HUES64 (cell line): ENCODE results near the gene CCDC89.

ENCODE experiments used
- H3K27ac ChIP-seq: 2 replicates; pipeline ENCODE4 v1.7.0; 2013; ENCODE audit warnings: low read depth, low read length, inconsistent platforms
- H3K27me3 ChIP-seq: 2 replicates; pipeline ENCODE4 v1.6.1; 2013; ENCODE audit warnings: mild to moderate bottlenecking, low read length; ENCODE audit not compliant: insufficient read depth
- H3K36me3 ChIP-seq: 2 replicates; pipeline ENCODE4 v1.6.1; 2013; ENCODE audit warnings: mild to moderate bottlenecking, low read length; ENCODE audit not compliant: insufficient read depth
- H3K4me1 ChIP-seq: 2 replicates; pipeline ENCODE4 v1.6.1; 2013; ENCODE audit warnings: mild to moderate bottlenecking, low read length, moderate library complexity; ENCODE audit not compliant: insufficient read depth
- H3K4me3 ChIP-seq: 2 replicates; pipeline ENCODE4 v1.5.1; 2013; ENCODE audit warnings: mild to moderate bottlenecking, low read length, moderate library complexity
- H3K9ac ChIP-seq: 2 replicates; pipeline ENCODE4 v1.6.1; 2013; ENCODE audit warnings: mild to moderate bottlenecking, low read depth, low read length
- H3K9me3 ChIP-seq: 2 replicates; pipeline ENCODE4 v1.6.1; 2013; ENCODE audit warnings: low read depth, low read length; ENCODE audit not compliant: insufficient read depth
- WGBS: fragments of 150-250, 120-280 bp; methylation state at CpG from one replicate; pipeline ENCODE4 v1.1.7; 2013; ENCODE audit warnings: missing lambda C conversion rate; 5-methylcytosine and 5-hydroxymethylcytosine counted together

Gene CCDC89

DNA sequence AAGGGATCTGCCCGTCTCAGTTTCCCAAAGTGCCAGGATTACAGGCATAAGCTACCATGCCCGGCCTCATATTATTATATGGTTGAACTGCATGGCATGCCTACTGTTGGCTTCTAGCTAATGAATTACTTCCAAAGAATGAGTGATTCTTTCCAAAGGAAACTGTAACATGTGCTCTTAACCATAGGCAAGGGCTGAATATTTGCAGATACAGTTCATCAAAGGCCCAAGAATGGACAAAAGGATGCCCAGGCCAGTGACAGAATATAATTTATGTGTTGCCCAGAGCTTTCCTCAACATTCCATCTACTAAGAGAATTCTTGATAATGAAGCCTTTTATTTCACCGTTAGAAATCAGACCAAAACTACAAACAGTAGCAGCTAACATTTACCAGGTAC, 27.0 kb upstream of the CCDC89 start:
- no peaks in the 10 kb centered on the region for H3K9me3 ChIP-seq
- H3K4me3 ChIP-seq, result no peak overlapping the region
- no peak overlapping the region for H3K27ac ChIP-seq
- peaks cover 19% of the 10 kb centered on the region for H3K4me1 ChIP-seq
- no peaks in the 10 kb centered on the region for H3K27me3 ChIP-seq
- no peaks in the 10 kb centered on the region for H3K36me3 ChIP-seq
- H3K9ac ChIP-seq, result no peak overlapping the region
- WGBS, result 97% methylated on average over 3 of the region's 3 CpGs

DNA sequence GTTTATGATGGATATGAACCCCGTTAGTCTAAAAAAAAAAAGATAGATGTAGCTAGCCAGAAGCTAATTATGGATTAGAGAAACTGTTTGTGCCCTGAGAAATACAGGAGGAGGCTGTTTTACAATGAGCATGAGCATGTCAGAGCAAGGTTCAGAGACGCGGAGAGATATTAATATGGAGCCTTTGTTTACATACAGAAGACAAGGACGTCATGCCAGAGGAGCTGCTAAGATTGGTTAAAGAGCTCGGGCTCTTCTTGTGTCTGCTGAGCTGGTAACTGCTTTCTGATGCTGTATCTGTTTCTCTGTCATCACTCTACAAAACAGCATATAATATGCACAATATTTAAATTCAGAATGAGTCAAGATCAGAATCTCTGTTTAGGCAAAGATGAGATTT, 24.9 kb upstream of the CCDC89 start:
- H3K27me3 ChIP-seq, result no peaks in the 10 kb centered on the region
- no peaks in the 10 kb centered on the region for H3K9me3 ChIP-seq
- H3K36me3 ChIP-seq, result no peaks in the 10 kb centered on the region
- no peak overlapping the region for H3K9ac ChIP-seq
- H3K4me3 ChIP-seq, result no peak overlapping the region
- 86% methylated on average over 5 of the region's 5 CpGs for WGBS
- H3K4me1 ChIP-seq, result peaks cover 5% of the 10 kb centered on the region; the same call in 1 of the 2 replicates
- no peak overlapping the region for H3K27ac ChIP-seq

DNA sequence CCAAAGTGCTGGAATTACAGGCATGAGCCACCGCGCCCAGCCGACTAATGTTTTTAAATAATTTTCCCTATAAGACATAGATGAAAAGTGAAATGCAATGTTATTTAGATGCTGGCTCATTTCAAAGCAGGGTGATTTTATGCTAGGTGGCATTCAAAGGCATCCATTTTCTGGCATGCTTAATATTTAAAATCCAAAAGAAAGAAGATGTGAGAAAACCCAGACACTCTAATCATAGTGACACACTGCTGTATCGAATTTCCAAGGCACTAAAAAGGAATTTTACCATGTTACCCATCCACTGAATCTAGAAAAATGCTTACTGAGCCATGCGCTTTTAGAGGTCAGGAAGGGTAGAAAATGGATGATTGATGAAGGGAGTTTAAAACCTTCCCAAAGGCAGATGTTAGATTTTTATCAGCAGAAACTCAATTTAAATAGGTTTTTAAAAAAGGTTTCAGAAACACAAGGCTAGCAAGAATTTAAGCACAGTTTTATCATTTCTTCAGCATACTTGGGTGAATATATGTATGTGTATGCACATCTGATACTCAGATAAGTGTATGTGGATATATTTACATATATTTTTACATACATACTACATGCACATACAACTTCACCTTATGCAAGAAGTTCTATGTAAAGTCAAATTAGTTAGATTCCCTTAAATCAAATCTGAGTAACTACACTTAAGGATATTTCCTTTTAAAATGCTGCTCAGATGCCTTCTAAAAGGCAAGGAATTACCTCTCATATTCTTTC, 24.1 kb upstream of the CCDC89 start:
- H3K4me3 ChIP-seq, result no peak overlapping the region
- H3K36me3 ChIP-seq, result no peaks in the 10 kb centered on the region
- H3K9ac ChIP-seq, result no peak overlapping the region
- H3K27ac ChIP-seq, result no peak overlapping the region
- no peaks in the 10 kb centered on the region for H3K9me3 ChIP-seq
- 93% methylated on average over 3 of the region's 5 CpGs for WGBS
- H3K4me1 ChIP-seq, result no peaks in the 10 kb centered on the region
- H3K27me3 ChIP-seq, result no peaks in the 10 kb centered on the region

DNA sequence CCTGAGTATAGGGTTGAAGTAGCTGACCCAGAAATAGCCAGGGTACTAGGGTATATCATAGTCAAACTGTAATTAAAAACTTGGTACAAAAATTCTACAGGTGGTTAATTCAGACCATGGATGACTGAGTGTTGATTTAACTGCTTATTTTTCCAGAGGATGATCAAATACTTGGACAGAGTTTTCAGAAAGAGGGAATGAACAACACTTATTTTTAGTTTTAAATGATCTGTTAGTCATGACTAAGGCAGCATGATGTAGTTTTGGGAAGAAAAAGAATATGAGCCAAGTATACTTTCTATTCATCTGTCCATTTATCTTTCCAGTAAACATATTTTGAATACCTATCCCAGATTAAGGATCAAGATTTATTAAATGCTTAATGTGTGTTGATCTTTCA, 19.8 kb upstream of the CCDC89 start:
- Histone ChIP-seq H3K4me1 (no peaks in the 10 kb centered on the region), H3K27ac (no peak overlapping the region), H3K9ac (no peak overlapping the region), H3K36me3 (no peaks in the 10 kb centered on the region), H3K4me3 (no peak overlapping the region), H3K27me3 (no peaks in the 10 kb centered on the region), H3K9me3 (no peaks in the 10 kb centered on the region)

DNA sequence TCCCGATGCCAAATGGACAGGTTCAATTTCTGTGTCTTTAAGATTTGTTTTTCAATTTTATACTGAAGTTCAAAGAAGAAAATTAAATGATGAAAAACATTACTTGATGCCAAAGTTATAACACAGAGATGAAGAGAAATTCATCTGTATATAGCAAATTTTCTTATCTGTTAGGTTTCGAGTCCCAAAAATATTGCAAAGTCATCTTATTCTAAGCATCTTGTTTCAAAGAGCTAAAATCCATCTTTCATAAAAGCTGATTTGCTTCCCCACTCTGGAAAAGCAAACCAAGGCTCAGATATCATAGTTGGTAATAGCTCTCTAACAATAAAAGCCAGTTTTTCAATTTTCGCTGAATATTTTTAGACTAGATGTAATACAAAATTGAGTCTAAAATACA, 19.0 kb upstream of the CCDC89 start:
- H3K4me3 ChIP-seq, result no peak overlapping the region
- no peaks in the 10 kb centered on the region for H3K9me3 ChIP-seq
- H3K27me3 ChIP-seq, result no peaks in the 10 kb centered on the region
- H3K9ac ChIP-seq, result no peak overlapping the region
- WGBS, result 100% methylated on average over 2 of the region's 3 CpGs
- no peaks in the 10 kb centered on the region for H3K36me3 ChIP-seq
- 0 out of 2 replicates have a peak, but pooled peaks cover 4% of the 10 kb centered on the region for H3K4me1 ChIP-seq
- no peak overlapping the region for H3K27ac ChIP-seq

- Histone ChIP-seq H3K9ac (no peak overlapping the region), H3K9me3 (no peaks in the 10 kb centered on the region), H3K4me3 (no peak overlapping the region), H3K36me3 (no peaks in the 10 kb centered on the region), H3K27me3 (no peaks in the 10 kb centered on the region), H3K27ac (no peak overlapping the region), H3K4me1 (peaks cover 11% of the 10 kb centered on the region; the same call in 1 of the 2 replicates)
- WGBS, result 92% methylated on average over 2 of the region's 2 CpGs
Observed at GRCh38 chr11:85699957-85700741, 14.2 kb upstream of the CCDC89 start.

DNA sequence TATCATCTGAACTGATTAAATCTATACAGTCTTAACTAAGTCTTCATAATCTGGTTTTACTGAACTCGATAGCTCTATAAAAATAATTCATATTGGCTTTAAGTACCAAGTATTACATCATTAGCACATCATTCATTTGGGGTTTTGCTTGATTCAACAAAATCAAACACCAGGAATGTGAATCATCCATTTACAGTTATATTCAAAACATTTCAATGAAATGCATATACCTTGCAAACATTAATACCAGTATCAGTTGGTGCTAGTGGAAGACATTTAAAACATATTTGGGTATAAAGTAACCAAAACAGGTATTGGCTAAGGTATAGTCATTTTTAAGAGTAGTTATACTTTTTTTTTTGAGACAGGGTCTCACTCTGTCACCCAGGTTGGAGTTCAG, 12.2 kb upstream of the CCDC89 start:
- Histone ChIP-seq H3K27me3 (no peaks in the 10 kb centered on the region), H3K4me1 (peaks cover 11% of the 10 kb centered on the region; the same call in 1 of the 2 replicates), H3K4me3 (no peak overlapping the region), H3K27ac (no peak overlapping the region), H3K9me3 (no peaks in the 10 kb centered on the region), H3K36me3 (no peaks in the 10 kb centered on the region), H3K9ac (no peak overlapping the region)
- 100% methylated on average over 1 of the region's 1 CpG for WGBS

- H3K4me1 ChIP-seq, result peaks cover 11% of the 10 kb centered on the region; the same call in 1 of the 2 replicates
- no peaks in the 10 kb centered on the region for H3K27me3 ChIP-seq
- no peaks in the 10 kb centered on the region for H3K36me3 ChIP-seq
- 90% methylated on average over 2 of the region's 2 CpGs for WGBS
- H3K27ac ChIP-seq, result no peak overlapping the region
- H3K4me3 ChIP-seq, result no peak overlapping the region
- H3K9ac ChIP-seq, result no peak overlapping the region
- no peaks in the 10 kb centered on the region for H3K9me3 ChIP-seq
Observed at GRCh38 chr11:85697747-85698146, 11.8 kb upstream of the CCDC89 start.

- no peak overlapping the region for H3K4me3 ChIP-seq
- peaks cover 11% of the 10 kb centered on the region; the same call in 1 of the 2 replicates for H3K4me1 ChIP-seq
- no peak overlapping the region for H3K9ac ChIP-seq
- H3K27ac ChIP-seq, result no peak overlapping the region
- no peaks in the 10 kb centered on the region for H3K36me3 ChIP-seq
- no peaks in the 10 kb centered on the region for H3K27me3 ChIP-seq
- no peaks in the 10 kb centered on the region for H3K9me3 ChIP-seq
Observed at GRCh38 chr11:85695546-85695945, 9.6 kb upstream of the CCDC89 start.

DNA sequence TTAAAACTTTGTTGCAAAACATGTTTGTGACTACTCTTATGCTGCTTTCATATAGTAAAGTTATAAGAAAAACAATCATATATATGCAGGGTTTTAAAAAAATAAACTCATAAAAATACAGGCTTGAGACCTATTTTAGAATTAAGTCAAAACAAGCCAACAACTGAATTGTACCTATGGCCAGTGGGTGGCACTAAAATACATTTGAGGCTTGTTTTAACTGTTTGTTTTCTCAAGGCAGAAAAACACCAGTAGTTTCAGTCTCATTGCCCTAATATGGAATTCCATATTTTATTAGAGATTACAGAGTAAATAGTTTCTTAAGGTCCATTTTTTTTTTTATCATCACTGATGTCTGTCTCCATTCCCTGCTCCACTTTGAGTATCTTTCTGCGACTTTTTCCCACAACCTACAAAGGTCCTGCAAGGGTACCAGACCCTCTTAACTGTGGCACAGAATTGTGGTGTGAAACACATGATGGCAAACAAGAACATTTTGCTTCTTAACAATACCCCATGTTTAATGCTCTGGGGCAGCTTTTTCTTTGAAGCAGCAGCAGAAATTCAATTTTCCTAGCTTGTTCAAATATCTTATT, 8.5 kb upstream of the CCDC89 start:
- peaks cover 7% of the 10 kb centered on the region; the same call in 1 of the 2 replicates for H3K4me1 ChIP-seq
- H3K36me3 ChIP-seq, result no peaks in the 10 kb centered on the region
- no peak overlapping the region for H3K4me3 ChIP-seq
- no peaks in the 10 kb centered on the region for H3K27me3 ChIP-seq
- H3K9me3 ChIP-seq, result no peaks in the 10 kb centered on the region
- H3K27ac ChIP-seq, result no peak overlapping the region
- no peak overlapping the region for H3K9ac ChIP-seq
- 88% methylated on average over 1 of the region's 1 CpG for WGBS

- Histone ChIP-seq H3K4me1 (no peaks in the 10 kb centered on the region; the same call in 1 of the 2 replicates), H3K9me3 (no peaks in the 10 kb centered on the region), H3K4me3 (no peak overlapping the region), H3K9ac (no peak overlapping the region), H3K27me3 (no peaks in the 10 kb centered on the region), H3K27ac (no peak overlapping the region), H3K36me3 (no peaks in the 10 kb centered on the region)
- 94% methylated on average over 15 of the region's 15 CpGs for WGBS
Observed at GRCh38 chr11:85685125-85685819, 723 bp downstream of the CCDC89 start.
